Measurements from ENCODE around the gene ACOX3.

ACOX3 gene

GRCh38 chr4:8332891-8333331, 107.6 kb downstream of the ACOX3 start:
- DNase-seq, result peak; percentile 57

GRCh38 chr4:8332038-8332857, 108.3 kb downstream of the ACOX3 start:
- peak; percentile 36 for DNase-seq

GRCh38 chr4:8331575-8331955, 109.0 kb downstream of the ACOX3 start:
- DNase-seq, result peak; percentile 27

GRCh38 chr4:8330821-8331574, 109.5 kb downstream of the ACOX3 start:
- peak; percentile 31 for DNase-seq

GRCh38 chr4:8329859-8330761, 110.4 kb downstream of the ACOX3 start:
- DNase-seq, result peak; percentile 50

- no peak for DNase-seq
Observed at GRCh38 chr4:8329560-8329858, 111.0 kb downstream of the ACOX3 start.

- no peak for DNase-seq
Observed at GRCh38 chr4:8328866-8329559, 111.5 kb downstream of the ACOX3 start.

GRCh38 chr4:8328456-8328855, 112.1 kb downstream of the ACOX3 start:
- DNase-seq, result no peak

GRCh38 chr4:8326206-8326605, 114.3 kb downstream of the ACOX3 start:
- no peak for DNase-seq

- no peak for DNase-seq
Observed at GRCh38 chr4:8325291-8325973, 115.1 kb downstream of the ACOX3 start.

GRCh38 chr4:8324640-8325239, 115.8 kb downstream of the ACOX3 start:
- DNase-seq, result peak; percentile 30

- peak; percentile 42 for DNase-seq
Observed at GRCh38 chr4:8323947-8324555, 116.5 kb downstream of the ACOX3 start.

- DNase-seq, result peak; percentile 50
Observed at GRCh38 chr4:8322794-8323704, 117.5 kb downstream of the ACOX3 start.

GRCh38 chr4:8321771-8322170, 118.8 kb downstream of the ACOX3 start:
- no peak for DNase-seq

- no peak for DNase-seq
Observed at GRCh38 chr4:8321220-8321619, 119.3 kb downstream of the ACOX3 start.

GRCh38 chr4:8320386-8320750, 120.2 kb downstream of the ACOX3 start:
- DNase-seq, result peak; percentile 61

GRCh38 chr4:8319731-8320385, 120.7 kb downstream of the ACOX3 start:
- peak; percentile 42 for DNase-seq

- peak; percentile 57 for DNase-seq
Observed at GRCh38 chr4:8319061-8319460, 121.5 kb downstream of the ACOX3 start.

GRCh38 chr4:8318509-8318908, 122.0 kb downstream of the ACOX3 start:
- peak; percentile 25 for DNase-seq

Measured in islet precursor cell (in vitro differentiated cells).